NCI-H82 treated with DMSO at 0.1 percent for 48 hours (cell line): Measurements from ENCODE around the gene ACTR2.
"Not testable (repeated sequence)": the region's sequence is repeated elsewhere in the genome, so short reads cannot be mapped to it uniquely, and the experiment has no call there.

ENCODE experiments used
- DNase-seq: peaks from one replicate; lab custom pipeline; 2025; ENCODE audit not compliant: unreplicated experiment; lab: John Stamatoyannopoulos, UW

Gene ACTR2

GRCh38 chr2:65228263-65228750, 676 bp downstream of the ACTR2 start:
- DNase-seq = no peak

- no peak for DNase-seq
Measured at GRCh38 chr2:65231121-65231520, 3.5 kb downstream of the ACTR2 start.

GRCh38 chr2:65231892-65232477, 4.4 kb downstream of the ACTR2 start:
- no peak for DNase-seq

- DNase-seq = no peak
Measured at GRCh38 chr2:65232636-65233035, 5.0 kb downstream of the ACTR2 start.

GRCh38 chr2:65240657-65241056, 13.0 kb downstream of the ACTR2 start:
- no peak for DNase-seq

- not testable (repeated sequence) for DNase-seq
Measured at GRCh38 chr2:65244452-65244851, 16.8 kb downstream of the ACTR2 start.

GRCh38 chr2:65252640-65253039, 25.0 kb downstream of the ACTR2 start:
- no peak for DNase-seq

GRCh38 chr2:65255356-65255755, 27.7 kb downstream of the ACTR2 start:
- no peak for DNase-seq

GRCh38 chr2:65256054-65256453, 28.4 kb downstream of the ACTR2 start:
- DNase-seq = no peak

GRCh38 chr2:65257866-65258265, 30.2 kb downstream of the ACTR2 start:
- DNase-seq = not testable (repeated sequence)

GRCh38 chr2:65261676-65262075, 34.0 kb downstream of the ACTR2 start:
- no peak for DNase-seq

- no peak for DNase-seq
Measured at GRCh38 chr2:65263262-65263661, 35.6 kb downstream of the ACTR2 start.

- no peak for DNase-seq
Measured at GRCh38 chr2:65263986-65264385, 36.4 kb downstream of the ACTR2 start.

- DNase-seq = peak; percentile 32
Measured at GRCh38 chr2:65264821-65265670, 37.4 kb downstream of the ACTR2 start.

GRCh38 chr2:65265671-65266045, 38.0 kb downstream of the ACTR2 start:
- peak; percentile 10 for DNase-seq

- DNase-seq = no peak
Measured at GRCh38 chr2:65267008-65267407, 39.4 kb downstream of the ACTR2 start.

- no peak for DNase-seq
Measured at GRCh38 chr2:65268957-65269356, 41.3 kb downstream of the ACTR2 start.

- DNase-seq = no peak
Measured at GRCh38 chr2:65273344-65273743, 45.7 kb downstream of the ACTR2 start.

GRCh38 chr2:65275141-65275915, 47.7 kb downstream of the ACTR2 start:
- no peak for DNase-seq

GRCh38 chr2:65276609-65277008, 49.0 kb downstream of the ACTR2 start:
- no peak for DNase-seq

GRCh38 chr2:65277118-65277517, 49.5 kb downstream of the ACTR2 start:
- no peak for DNase-seq
